HepG2 (cell line): ENCODE results near the gene CDS1. TPM values are rescaled to one million over a fixed set of nuclear protein-coding genes. Genes with fewer than 3 reads are reported as not detected.

Source experiments
- ATAC-seq: fragments of 200-7000 bp; cut with Tn5 transposase; 3 replicates; pipeline ENCODE4 v1.9.1; 2020; ENCODE audit warnings: mild to moderate bottlenecking, moderate library complexity
- BruUV-seq: library from RNA; stranded (reverse); fragments of 400-500 nt; replicated peaks from 2 replicates; lab custom pipeline; 2021; lab: Mats Ljungman, UMichigan
- CTCF ChIA-PET: fragments of 300-600 bp; formaldehyde crosslinking; extraction: SDS; loops from one replicate; lab custom pipeline; 2021; ENCODE audit warnings: low total read pairs, inconsistent platforms, low intra/inter-chr PET ratio; lab: Yijun Ruan, JAX
- POLR2A ChIA-PET: fragments of 350-600 bp; sonication (Branson Sonifier 250); formaldehyde crosslinking; loops from one replicate; lab custom pipeline; 2020; ENCODE audit warnings: antibody characterized with exemption, inconsistent platforms; lab: Yijun Ruan, JAX
- DNase-seq: peaks from one replicate; pipeline ENCODE4 v3.0.0-alpha.2; 2015; ENCODE audit warnings: low spot score
- FAIRE-seq: peaks from 3 replicates; lab custom pipeline; 2011; peaks lifted over from hg19 to GRCh38; lab: Jason Lieb, UNC
- H2AFZ ChIP-seq: one replicate; pipeline ENCODE4 v1.6.1; 2011; ENCODE audit warnings: low read length, inconsistent platforms
- H3K27ac ChIP-seq: fragments of 300-600 bp; 3 replicates; pipeline ENCODE4 v1.8.0; 2011; ENCODE audit warnings: mixed run types, mild to moderate bottlenecking, mixed read lengths, low read length, inconsistent platforms; ENCODE audit not compliant: insufficient read depth; ENCODE audit errors: extremely low read length
- H3K27me3 ChIP-seq, 2 experiments: fragments of 200-600 bp in 1 of 2; 2 replicates in 1 of 2; 3 replicates in 1 of 2; pipeline versions ENCODE4 v1.6.0 to v1.8.0; 2011; ENCODE audit warnings: low read length in 2 of 2, mild to moderate bottlenecking in 2 of 2, moderate library complexity in 2 of 2, inconsistent platforms in 1 of 2; ENCODE audit not compliant: insufficient read depth in 2 of 2, control insufficient read depth in 1 of 2
- H3K36me3 ChIP-seq, 2 experiments: fragments of 200-600 bp in 1 of 2; replicated peaks in 1 of 2; 2 replicates in 1 of 2; 3 replicates in 1 of 2; pipeline versions ENCODE4 v1.5.1 to v1.8.0; 2011; ENCODE audit warnings: low read length in 2 of 2, inconsistent platforms in 1 of 2; ENCODE audit not compliant: insufficient read depth in 2 of 2, control insufficient read depth in 1 of 2
- H3K4me1 ChIP-seq: 2 replicates; pipeline ENCODE4 v1.5.1; 2012; ENCODE audit warnings: low read length, inconsistent platforms; ENCODE audit not compliant: insufficient read depth
- H3K4me2 ChIP-seq: 2 replicates; pipeline ENCODE4 v1.6.0; 2011; ENCODE audit warnings: low read depth, low read length, inconsistent platforms
- H3K4me3 ChIP-seq, 3 experiments: fragments of 200-600 bp in 1 of 3; sonication (generic), shearing (Covaris generic) in 1 of 3; replicated peaks in 1 of 3; 2 replicates each; pipeline ENCODE4 v1.5.1; 2011 to 2016; ENCODE audit warnings: low read length in 3 of 3, inconsistent platforms in 2 of 3, low read depth in 2 of 3, mild to moderate bottlenecking in 2 of 3, control low read depth in 1 of 3, mixed read lengths in 1 of 3; ENCODE audit not compliant: insufficient read depth in 1 of 3
- H3K79me2 ChIP-seq: one replicate; pipeline ENCODE4 v1.6.1; 2011; ENCODE audit warnings: low read length, inconsistent platforms; ENCODE audit not compliant: insufficient read depth
- H3K9ac ChIP-seq: 2 replicates; pipeline ENCODE4 v1.6.0; 2011; ENCODE audit warnings: mild to moderate bottlenecking, low read depth, low read length, inconsistent platforms; ENCODE audit not compliant: insufficient read depth
- H3K9me3 ChIP-seq: 2 replicates; pipeline ENCODE4 v1.5.1; 2012; ENCODE audit warnings: mild to moderate bottlenecking, low read length
- H4K20me1 ChIP-seq: 2 replicates; pipeline ENCODE4 v1.6.0; 2011; ENCODE audit warnings: inconsistent platforms, mild to moderate bottlenecking, low read length, moderate library complexity; ENCODE audit not compliant: insufficient read depth
- ATF5 ChIP-seq: sonication (generic); formaldehyde crosslinking; IDR thresholded peaks from 2 replicates; pipeline ENCODE4 v1.4.0; 2020; ENCODE audit warnings: mild to moderate bottlenecking, low read depth, missing genetic modification reagents
- ATM ChIP-seq: fragments of 450-650 bp; IDR thresholded peaks from 2 replicates; pipeline ENCODE4 v1.7.1; 2017; ENCODE audit warnings: mild to moderate bottlenecking, borderline replicate concordance
- CBFB ChIP-seq: sonication (generic); formaldehyde crosslinking; IDR thresholded peaks from 2 replicates; pipeline ENCODE4 v1.4.0; 2020; ENCODE audit warnings: missing genetic modification reagents
- CEBPB ChIP-seq: IDR thresholded peaks from 2 replicates; pipeline ENCODE4 v1.6.1; 2011; ENCODE audit warnings: low read depth, low read length, improper control_type of control experiment, borderline replicate concordance
- CEBPG ChIP-seq: IDR thresholded peaks from 2 replicates; pipeline ENCODE4 v1.6.1; 2016
- CREM ChIP-seq, 2 experiments: sonication (generic) in 1 of 2; formaldehyde crosslinking in 1 of 2; IDR thresholded peaks; 2 replicates each; pipeline versions ENCODE4 v1.4.0 to v1.6.1; 2016 to 2020; ENCODE audit warnings: antibody characterized with exemption in 1 of 2, mild to moderate bottlenecking in 1 of 2, missing genetic modification reagents in 1 of 2
- FOXA1 ChIP-seq, 2 experiments: fragments of 450-650 bp in 1 of 2; sonication (generic) in 1 of 2; formaldehyde crosslinking in 1 of 2; IDR thresholded peaks; 2 replicates each; pipeline versions ENCODE4 v1.4.0 to v1.6.1; 2016 to 2020; ENCODE audit warnings: missing genetic modification reagents in 1 of 2
- FOXP4 ChIP-seq: sonication (generic); formaldehyde crosslinking; IDR thresholded peaks from 2 replicates; pipeline ENCODE4 v1.4.0; 2020; ENCODE audit warnings: missing genetic modification reagents
- GATA4 ChIP-seq: sonication (generic); IDR thresholded peaks from 2 replicates; pipeline ENCODE4 v1.6.1; 2016; ENCODE audit warnings: antibody characterized with exemption, low read depth, borderline replicate concordance
- HDAC2 ChIP-seq: sonication (generic); formaldehyde crosslinking; IDR thresholded peaks from 2 replicates; pipeline ENCODE4 v1.4.0; 2020; ENCODE audit warnings: missing genetic modification reagents
- HNF4A ChIP-seq: sonication (generic); formaldehyde crosslinking; IDR thresholded peaks from 2 replicates; pipeline ENCODE4 v1.4.0; 2020; ENCODE audit warnings: missing genetic modification reagents
- HNF4G ChIP-seq, 2 experiments: sonication (generic) in 1 of 2; formaldehyde crosslinking in 1 of 2; IDR thresholded peaks; 2 replicates each; pipeline versions ENCODE4 v1.4.0 to v1.6.1; 2011 to 2020; ENCODE audit warnings: borderline replicate concordance in 2 of 2, low read depth in 2 of 2, mild to moderate bottlenecking in 2 of 2, low read length in 1 of 2, missing genetic modification reagents in 1 of 2, moderate library complexity in 1 of 2
- MIXL1 ChIP-seq: IDR thresholded peaks from 2 replicates; pipeline ENCODE4 v1.6.1; 2016
- PAXIP1 ChIP-seq: sonication (generic); formaldehyde crosslinking; conservative IDR thresholded peaks from 2 replicates; pipeline ENCODE4 v1.4.0; 2020; ENCODE audit warnings: mild to moderate bottlenecking, missing genetic modification reagents, moderate library complexity
- PPARG ChIP-seq: conservative IDR thresholded peaks from 2 replicates; pipeline ENCODE4 v1.6.1; 2016; ENCODE audit warnings: missing biosample characterization, missing genetic modification reagents
- RXRB ChIP-seq: IDR thresholded peaks from 2 replicates; pipeline ENCODE4 v1.6.1; 2016; ENCODE audit warnings: borderline replicate concordance, missing genetic modification reagents, missing compliant biosample characterization
- ZNF138 ChIP-seq: sonication (generic); formaldehyde crosslinking; IDR thresholded peaks from 2 replicates; pipeline ENCODE4 v1.5.0; 2020; ENCODE audit warnings: mild to moderate bottlenecking, low read depth, missing genetic modification reagents
- ZNF782 ChIP-seq: sonication (generic); formaldehyde crosslinking; IDR thresholded peaks from 2 replicates; pipeline ENCODE4 v1.4.0; 2020; ENCODE audit warnings: missing genetic modification reagents, mild to moderate bottlenecking, borderline replicate concordance
- WGBS: methylation state at CpG from one replicate; pipeline ENCODE4 v1.1.6; 2017; ENCODE audit warnings: low lambda C conversion rate; 5-methylcytosine and 5-hydroxymethylcytosine counted together
- in situ Hi-C: cut with HindIII; loops from 2 replicates; pipeline ENCODE4 v1.10.0; 2017; ENCODE audit warnings: low pct_unique_long_range_greater_than_20kb; ENCODE audit not compliant: extremely low pct_ligation_motif_present
- intact Hi-C: fragments of 100-400 bp; cut with micrococcal nuclease; formaldehyde crosslinking; loops from one replicate; pipeline ENCODE4 v1.10.0; 2022; ENCODE audit not compliant: unreplicated experiment
- polyA plus RNA-seq, 8 experiments: library from polyadenylated mRNA; depleted of rRNA in 3 of 8; stranded (reverse) in 7 of 8; unstranded in 1 of 8; fragments of >200 nt; fragmentation: Illumina TruSeq in 4 of 8; extraction: Trizol in 4 of 8; gene quantifications; 2 replicates each; pipeline versions ENCODE4 v1.2.1 to v1.2.3, GENCODE V29; 2011 to 2016; ENCODE audit warnings: low read depth in 4 of 8, missing spikeins in 1 of 8, mixed read lengths in 1 of 8; ENCODE audit not compliant: insufficient read depth in 1 of 8
- total RNA-seq, 5 experiments: library from RNA; depleted of rRNA; stranded (reverse); fragments of >200 nt; fragmentation: Illumina TruSeq; extraction: Trizol; gene quantifications; 2 replicates each; pipeline ENCODE4 v1.2.3, GENCODE V29; 2016; ENCODE audit warnings: low read depth in 1 of 5

The CDS1 gene
- total and polyA plus RNA-seq, 2 of the 13 experiments (the other 11 are each of a cell fraction or from before 2014, with no cell fraction given): 2.1 to 3.2 TPM

GRCh38 chr4:84661191-84661939 is 78.4 kb downstream of the CDS1 start:
- in situ Hi-C loops: no loop called here
- ATAC-seq (peak; percentile 85), DNase-seq (peak; percentile 78), FAIRE-seq (peak; percentile 56)
- Histone ChIP-seq H2AFZ (no peak overlapping the region), H3K9me3 (peaks cover 22% of the 10 kb centered on the region), H3K27ac (peak overlapping the region; percentile 60), H4K20me1 (no peaks in the 10 kb centered on the region), H3K4me1 (peaks cover 41% of the 10 kb centered on the region), H3K9ac (no peak overlapping the region), H3K27me3 (no peaks in the 10 kb centered on the region), H3K79me2 (no peaks in the 10 kb centered on the region), H3K36me3 (no peaks in the 10 kb centered on the region), H3K4me2 (peak overlapping the region; percentile 45), H3K4me3 (peak overlapping the region in 1 of 3 experiments; percentile 8; a peak in 1 of 6 replicates)
- POLR2A ChIA-PET: no interaction called here
- CTCF ChIA-PET: no interaction called here
- intact Hi-C loops: no loop called here
- 7% methylated on average over 4 of the region's 4 CpGs for WGBS
- BruUV-seq: no TSS peak
- no peak for TF ChIP-seq CBFB
- no peak for TF ChIP-seq FOXA1 (IDR thresholded peaks at IDR 0.05)
- peak; percentile 60; the same call in 1 of the 2 replicates for TF ChIP-seq FOXA1 (CRISPR knock-in tag; IDR thresholded peaks at IDR 0.05)
- TF ChIP-seq MIXL1: 0 out of 2 replicates have a peak, but pooled peaks have one; percentile 42
- TF ChIP-seq HNF4A (CRISPR knock-in tag): peak; percentile 79
- peak; percentile 69 for TF ChIP-seq HNF4G (IDR thresholded peaks at IDR 0.05; ENCODE audit: borderline replicate concordance, low read depth, low read length)
- no peak for TF ChIP-seq HNF4G (CRISPR knock-in tag; IDR thresholded peaks at IDR 0.05; ENCODE audit: borderline replicate concordance, low read depth)
- TF ChIP-seq ATM: no peak
- no peak for TF ChIP-seq ZNF782
- TF ChIP-seq CREM (IDR thresholded peaks at IDR 0.05): peak; percentile 54; the same call in 1 of the 2 replicates
- no peak for TF ChIP-seq CREM (CRISPR knock-in tag; IDR thresholded peaks at IDR 0.05)
- TF ChIP-seq CEBPB: peak; percentile 27; the same call in 1 of the 2 replicates
- TF ChIP-seq CEBPG: peak; percentile 46
- TF ChIP-seq FOXP4: peak; percentile 78
- peak; percentile 26; the same call in 1 of the 2 replicates for TF ChIP-seq RXRB
- no peak for TF ChIP-seq ZNF138
- TF ChIP-seq GATA4: peak; percentile 27; the same call in 1 of the 2 replicates
- peak; percentile 40; the same call in 1 of the 2 replicates for TF ChIP-seq PPARG
- TF ChIP-seq ATF5 (CRISPR knock-in tag): no peak
- TF ChIP-seq PAXIP1 (CRISPR knock-in tag): peak; percentile 58
- peak; percentile 41; the same call in 1 of the 2 replicates for TF ChIP-seq HDAC2 (CRISPR knock-in tag)
